Epithelial cell of proximal tubule (primary cell): ENCODE data around the gene P2RX4. TPM values are rescaled to one million over a fixed set of nuclear protein-coding genes. Genes with fewer than 3 reads are reported as not detected.
"Not testable (repeated sequence)": the region's sequence is repeated elsewhere in the genome, so short reads cannot be mapped to it uniquely, and the experiment has no call there.

Experiments used
- DNase-seq: peaks from one replicate; pipeline ENCODE4 v3.0.0-alpha.2; 2011; ENCODE audit warnings: low read depth
- H3K4me3 ChIP-seq: 2 replicates; pipeline ENCODE4 v1.5.1; 2011; ENCODE audit warnings: low read depth, mild to moderate bottlenecking, low read length
- CTCF ChIP-seq: conservative IDR thresholded peaks from 2 replicates; pipeline ENCODE4 v1.5.1; 2012; ENCODE audit warnings: low read depth, mild to moderate bottlenecking, low read length
- total RNA-seq: library from RNA; depleted of rRNA; stranded (reverse); fragments of >200 nt; gene quantifications from 2 replicates; pipeline ENCODE4 v1.2.3, GENCODE V29; 2015

Gene P2RX4
- total RNA-seq, 1 donor from 2014 or later = 62.6 TPM

DNA sequence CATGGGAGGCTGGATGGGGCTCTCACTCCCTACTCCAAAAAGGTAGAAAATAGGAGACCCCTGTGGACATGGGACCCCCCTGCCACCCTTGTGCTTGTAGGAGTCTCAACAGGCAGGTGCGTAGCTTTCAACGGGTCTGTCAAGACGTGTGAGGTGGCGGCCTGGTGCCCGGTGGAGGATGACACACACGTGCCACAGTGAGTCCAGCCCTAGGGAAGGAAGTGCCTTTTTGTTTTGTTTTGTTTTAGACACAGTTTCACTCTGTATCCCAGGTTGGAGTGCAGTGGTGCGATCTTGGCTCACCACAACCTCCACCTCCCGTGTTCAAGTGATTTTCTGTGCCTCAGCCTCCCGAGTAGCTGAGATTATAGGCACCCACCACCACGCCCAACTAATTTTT is 12.9 kb downstream of the P2RX4 start:
- TF ChIP-seq CTCF = no peak
- no peak overlapping the region for H3K4me3 ChIP-seq
- no peak for DNase-seq

DNA sequence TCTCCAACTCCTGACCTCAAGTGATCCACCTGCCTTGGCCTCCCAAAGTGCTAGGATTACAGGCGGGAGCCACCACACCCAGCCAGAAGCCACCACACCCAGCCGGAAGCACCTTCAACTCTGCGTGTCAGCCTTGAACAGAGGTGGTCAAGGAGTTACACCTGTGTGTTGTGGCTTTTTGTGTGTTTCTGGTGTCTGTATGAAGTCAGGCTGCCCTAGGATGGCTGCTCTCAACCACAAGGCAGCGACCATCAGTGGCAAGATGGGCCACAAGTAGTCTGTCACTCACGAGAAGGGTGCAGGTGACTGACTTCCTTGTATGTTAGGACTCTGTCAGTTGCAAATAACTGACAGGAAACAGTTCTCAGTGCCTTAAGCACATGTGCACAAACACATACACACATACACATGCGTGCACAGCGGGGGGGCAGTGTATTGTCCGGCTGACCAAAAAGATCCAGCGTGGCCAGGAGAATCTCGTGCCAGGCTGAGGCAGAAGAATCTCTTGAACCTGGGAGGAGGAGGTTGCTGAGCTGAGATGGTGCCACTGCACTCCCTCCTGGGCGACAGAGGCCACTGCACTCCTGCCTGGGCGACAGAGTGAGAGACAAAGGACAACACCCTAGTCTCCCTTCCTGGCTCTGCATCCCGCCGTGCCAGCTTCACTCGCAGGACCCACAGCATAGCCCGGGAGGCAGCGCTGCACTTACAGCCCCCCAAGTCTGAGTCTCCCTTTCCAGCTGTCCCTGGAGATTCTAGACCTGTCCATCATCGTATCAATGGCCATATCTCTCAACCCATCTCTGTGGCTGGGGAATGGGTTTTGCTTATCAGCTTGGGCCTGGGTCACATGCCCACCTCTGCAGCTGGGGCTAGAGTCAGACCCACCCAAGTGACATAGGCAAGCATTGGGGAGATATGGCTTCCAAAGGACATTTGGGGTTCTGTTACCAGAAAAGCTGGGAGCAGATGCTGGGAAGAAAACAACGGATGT is 13.7 kb downstream of the P2RX4 start:
- no peak overlapping the region for H3K4me3 ChIP-seq
- no peak for DNase-seq
- TF ChIP-seq CTCF = peak; percentile 57

GRCh38 chr12:121224591-121224990 is 14.7 kb downstream of the P2RX4 start:
- TF ChIP-seq CTCF = no peak
- no peak for DNase-seq
- H3K4me3 ChIP-seq = no peak overlapping the region

- TF ChIP-seq CTCF = no peak
- no peak for DNase-seq
- no peak overlapping the region for H3K4me3 ChIP-seq
Measured at GRCh38 chr12:121226399-121226798, 16.5 kb downstream of the P2RX4 start.

DNA sequence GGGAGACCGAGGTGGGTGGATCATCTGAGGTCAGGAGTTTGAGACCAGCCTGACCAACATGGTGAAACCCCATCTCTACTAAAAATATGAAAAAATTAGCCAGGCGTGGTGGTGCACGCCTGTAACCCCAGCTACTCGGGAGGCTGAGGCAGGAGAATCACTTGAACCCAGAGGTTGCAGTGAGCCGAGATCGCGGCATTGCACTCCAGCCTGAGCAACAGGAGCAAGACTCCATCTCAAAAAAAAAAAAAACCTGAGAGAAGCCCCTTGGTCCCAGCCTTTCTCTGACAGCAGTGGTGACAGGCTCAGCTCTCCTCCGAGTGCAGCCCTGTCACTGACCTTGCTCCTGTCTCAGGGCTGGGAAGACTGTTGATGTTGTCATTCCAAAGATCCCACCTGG is 16.9 kb downstream of the P2RX4 start:
- not testable (repeated sequence) for H3K4me3 ChIP-seq, DNase-seq

- no peak overlapping the region for H3K4me3 ChIP-seq
- no peak for TF ChIP-seq CTCF
- no peak for DNase-seq
Measured at GRCh38 chr12:121227294-121227693, 17.4 kb downstream of the P2RX4 start.

- H3K4me3 ChIP-seq = no peak overlapping the region
- DNase-seq = no peak
- no peak for TF ChIP-seq CTCF
Measured at GRCh38 chr12:121228919-121229665, 19.2 kb downstream of the P2RX4 start.
